Measurements from ENCODE around the gene SOX5. TPM values are rescaled to one million over a fixed set of nuclear protein-coding genes. Genes with fewer than 3 reads are reported as not detected.
A peak's percentile ranks its signal among the peaks of the same experiment; 100 is the strongest.

Gene SOX5
- total RNA-seq, 1 donor from 2014 or later = 86.8 TPM

DNA sequence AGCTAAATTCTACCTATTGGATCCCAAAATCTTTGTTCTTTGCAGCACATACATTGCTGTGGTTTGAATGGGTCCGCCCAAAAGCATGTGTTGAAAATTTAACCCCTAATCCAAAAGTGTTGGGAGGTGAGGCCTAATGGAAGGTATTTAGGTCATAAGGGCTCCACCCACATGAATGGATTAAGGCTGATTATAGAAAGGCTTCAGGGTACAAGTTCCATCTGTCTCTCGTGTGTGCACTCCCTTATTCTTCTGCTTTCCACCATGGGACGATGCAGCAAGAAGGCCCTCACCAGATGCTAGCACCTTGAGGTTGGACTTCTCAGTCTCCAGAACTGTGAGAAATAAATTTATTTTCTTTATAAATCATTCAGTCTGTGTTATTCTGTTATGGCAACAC lies 190.9 kb downstream of the SOX5 start:
- Mint-ChIP-seq H3K27me3 (ENCODE audit: low read depth) (no peaks in the 10 kb centered on the region), H3K4me1 (peaks cover 64% of the 10 kb centered on the region), H3K4me3 (peak overlapping the region; percentile 5), H3K9me3 (no peaks in the 10 kb centered on the region), H3K36me3 (ENCODE audit: low read depth) (peaks cover 4% of the 10 kb centered on the region), H3K27ac (ENCODE audit: unreplicated experiment) (no peak overlapping the region)
- TF ChIP-seq, protein P1, sequence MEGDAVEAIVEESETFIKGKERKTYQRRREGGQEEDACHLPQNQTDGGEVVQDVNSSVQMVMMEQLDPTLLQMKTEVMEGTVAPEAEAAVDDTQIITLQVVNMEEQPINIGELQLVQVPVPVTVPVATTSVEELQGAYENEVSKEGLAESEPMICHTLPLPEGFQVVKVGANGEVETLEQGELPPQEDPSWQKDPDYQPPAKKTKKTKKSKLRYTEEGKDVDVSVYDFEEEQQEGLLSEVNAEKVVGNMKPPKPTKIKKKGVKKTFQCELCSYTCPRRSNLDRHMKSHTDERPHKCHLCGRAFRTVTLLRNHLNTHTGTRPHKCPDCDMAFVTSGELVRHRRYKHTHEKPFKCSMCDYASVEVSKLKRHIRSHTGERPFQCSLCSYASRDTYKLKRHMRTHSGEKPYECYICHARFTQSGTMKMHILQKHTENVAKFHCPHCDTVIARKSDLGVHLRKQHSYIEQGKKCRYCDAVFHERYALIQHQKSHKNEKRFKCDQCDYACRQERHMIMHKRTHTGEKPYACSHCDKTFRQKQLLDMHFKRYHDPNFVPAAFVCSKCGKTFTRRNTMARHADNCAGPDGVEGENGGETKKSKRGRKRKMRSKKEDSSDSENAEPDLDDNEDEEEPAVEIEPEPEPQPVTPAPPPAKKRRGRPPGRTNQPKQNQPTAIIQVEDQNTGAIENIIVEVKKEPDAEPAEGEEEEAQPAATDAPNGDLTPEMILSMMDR (conservative IDR thresholded peaks at IDR 0.05) = no peak
- DNase-seq (ENCODE audit: low read depth, low spot score) = no peak

DNA sequence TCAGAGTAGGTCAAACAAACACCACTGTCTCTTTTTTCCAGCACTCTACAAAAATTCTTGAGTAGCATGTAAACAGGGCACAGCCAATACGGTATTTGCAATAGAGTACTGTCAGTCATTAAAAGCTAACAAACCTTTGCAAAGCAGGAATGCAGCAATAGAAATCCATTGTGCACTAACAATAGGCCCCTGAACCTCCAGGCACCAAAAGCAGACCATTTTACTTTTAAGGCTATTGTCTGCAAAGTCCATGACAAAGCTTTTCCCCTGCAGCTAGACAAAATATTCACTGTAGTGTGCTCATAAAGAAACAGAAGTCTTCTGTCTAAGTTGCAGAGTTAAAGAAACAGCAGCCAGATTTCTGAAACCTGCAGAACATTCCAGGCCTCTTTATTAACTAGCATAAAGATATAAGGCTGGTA lies 191.9 kb downstream of the SOX5 start:
- H3K27me3 Mint-ChIP-seq (ENCODE audit: low read depth) = no peaks in the 10 kb centered on the region
- H3K27ac Mint-ChIP-seq (ENCODE audit: unreplicated experiment) = peak overlapping the region; percentile 59
- no peaks in the 10 kb centered on the region for H3K9me3 Mint-ChIP-seq
- no peak for DNase-seq (ENCODE audit: low read depth, low spot score)
- peaks cover 4% of the 10 kb centered on the region for H3K36me3 Mint-ChIP-seq (ENCODE audit: low read depth)
- H3K4me1 Mint-ChIP-seq = peaks cover 73% of the 10 kb centered on the region
- TF ChIP-seq, protein P1 (conservative IDR thresholded peaks at IDR 0.05) = no peak
- peak overlapping the region; percentile 48 for H3K4me3 Mint-ChIP-seq

- Mint-ChIP-seq H3K27me3 (ENCODE audit: low read depth) (no peaks in the 10 kb centered on the region), H3K27ac (ENCODE audit: unreplicated experiment) (no peak overlapping the region), H3K9me3 (no peaks in the 10 kb centered on the region), H3K36me3 (ENCODE audit: low read depth) (peaks cover 5% of the 10 kb centered on the region), H3K4me1 (peaks cover 84% of the 10 kb centered on the region), H3K4me3 (peak overlapping the region; percentile 48)
- no peak for DNase-seq (ENCODE audit: low read depth, low spot score)
- TF ChIP-seq, protein P1 (conservative IDR thresholded peaks at IDR 0.05) = no peak
Measured at GRCh38 chr12:23756416-23756815, 193.1 kb downstream of the SOX5 start.

- Mint-ChIP-seq H3K36me3 (ENCODE audit: low read depth) (peaks cover 7% of the 10 kb centered on the region), H3K27ac (ENCODE audit: unreplicated experiment) (peak overlapping the region; percentile 10), H3K27me3 (ENCODE audit: low read depth) (no peaks in the 10 kb centered on the region), H3K9me3 (no peaks in the 10 kb centered on the region), H3K4me1 (peaks cover 77% of the 10 kb centered on the region), H3K4me3 (peak overlapping the region; percentile 28)
- no peak for DNase-seq (ENCODE audit: low read depth, low spot score)
- TF ChIP-seq, protein P1 (conservative IDR thresholded peaks at IDR 0.05) = no peak
Measured at GRCh38 chr12:23753628-23754365, 195.7 kb downstream of the SOX5 start.

DNA sequence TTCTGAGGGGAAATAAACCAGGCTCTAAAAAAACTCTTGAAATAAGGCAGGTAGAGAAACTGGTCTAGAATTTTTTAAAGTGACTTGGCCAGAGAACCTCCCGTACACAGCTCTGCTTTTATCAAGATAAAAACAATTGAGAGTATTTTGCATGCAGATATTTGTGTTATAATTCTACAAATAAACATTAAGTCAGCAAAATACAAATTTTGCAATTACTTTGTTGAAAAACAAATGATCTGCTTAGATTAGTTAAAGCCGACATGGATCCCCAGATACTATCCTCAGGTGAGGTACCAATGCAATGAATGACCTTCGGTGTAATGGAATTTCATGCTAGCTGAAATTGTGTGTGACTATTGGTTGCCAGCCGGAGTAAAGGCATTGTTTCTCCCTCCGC lies 197.2 kb downstream of the SOX5 start:
- Mint-ChIP-seq H3K36me3 (ENCODE audit: low read depth) (peaks cover 11% of the 10 kb centered on the region), H3K4me3 (no peak overlapping the region), H3K27me3 (ENCODE audit: low read depth) (no peaks in the 10 kb centered on the region), H3K27ac (ENCODE audit: unreplicated experiment) (no peak overlapping the region), H3K4me1 (peaks cover 63% of the 10 kb centered on the region), H3K9me3 (peaks cover 3% of the 10 kb centered on the region)
- TF ChIP-seq, protein P1 (conservative IDR thresholded peaks at IDR 0.05) = no peak
- DNase-seq (ENCODE audit: low read depth, low spot score) = no peak

All from neural crest cell (in vitro differentiated cells).